ENCODE measurements around the gene MARK3. TPM values are rescaled to one million over a fixed set of nuclear protein-coding genes. Genes with fewer than 3 reads are reported as not detected.
"Not testable (repeated sequence)": the region's sequence is repeated elsewhere in the genome, so short reads cannot be mapped to it uniquely, and the experiment has no call there.

Gene MARK3
- total RNA-seq, 1 experiment from 2014 or later, result 83.9 TPM

DNA sequence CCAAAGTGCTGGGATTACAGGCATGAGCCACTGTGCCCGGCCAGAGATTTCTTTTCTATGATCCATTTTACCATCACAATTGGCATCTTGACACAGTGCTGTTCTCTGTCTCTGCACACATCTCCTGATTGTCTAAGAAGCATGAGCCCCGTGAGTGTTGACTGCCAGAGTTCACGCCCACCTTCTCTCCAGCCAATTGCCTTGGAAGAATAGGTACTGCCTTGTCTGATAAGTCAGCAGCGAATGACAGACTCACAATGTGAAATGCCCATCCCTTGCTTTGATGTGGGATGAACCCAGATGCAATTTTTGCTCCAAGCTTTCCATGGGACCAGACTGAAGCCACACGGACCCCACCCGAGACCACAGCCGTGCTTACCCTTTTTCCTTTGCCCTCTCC lies 31.9 kb upstream of the MARK3 start:
- no peaks in the 10 kb centered on the region for H3K27me3 ChIP-seq
- no peaks in the 10 kb centered on the region for H3K36me3 ChIP-seq
- no peak overlapping the region for H3K27ac ChIP-seq
- no peaks in the 10 kb centered on the region for H3K9me3 ChIP-seq (replicated peaks)
- peaks cover 5% of the 10 kb centered on the region for H3K4me1 ChIP-seq
- no peak for DNase-seq
- no peak overlapping the region for H3K4me3 ChIP-seq

- Histone ChIP-seq H3K36me3 (no peaks in the 10 kb centered on the region), H3K4me3 (no peak overlapping the region), H3K27ac (no peak overlapping the region), H3K4me1 (no peaks in the 10 kb centered on the region), H3K9me3 (replicated peaks) (no peaks in the 10 kb centered on the region), H3K27me3 (no peaks in the 10 kb centered on the region)
- DNase-seq, result no peak
Observed at GRCh38 chr14:103354141-103354540, 31.1 kb upstream of the MARK3 start.

DNA sequence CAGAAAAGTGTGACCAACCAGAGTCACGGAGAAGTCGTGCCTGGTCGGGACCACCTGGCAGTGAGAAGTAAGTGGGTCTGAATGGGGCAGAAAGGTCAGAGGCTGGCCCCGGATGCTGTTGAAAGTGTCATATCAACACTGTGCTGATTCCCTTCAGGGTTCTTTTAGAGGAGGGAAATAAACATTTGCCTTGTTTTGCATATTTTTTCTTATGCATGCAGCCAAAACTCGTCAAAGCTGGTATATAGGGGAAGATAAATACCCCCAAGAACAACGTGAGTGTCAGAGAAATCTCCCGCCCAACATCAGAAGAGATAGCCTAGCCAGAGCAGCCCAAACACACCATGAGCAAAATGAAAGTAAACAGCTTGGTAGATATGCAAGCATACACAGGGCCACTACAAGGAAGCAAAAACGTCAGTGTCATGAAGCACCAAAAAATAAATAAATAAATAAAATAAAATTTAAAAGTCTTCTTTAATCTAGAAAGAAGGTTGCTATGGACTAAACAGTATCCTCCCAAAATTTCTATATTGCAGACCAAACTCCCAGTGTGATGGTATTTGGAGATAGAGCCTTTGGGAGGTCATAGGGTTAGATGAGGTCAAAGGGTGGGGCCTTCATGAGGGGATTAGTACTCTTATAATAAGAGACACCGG lies 29.1 kb upstream of the MARK3 start:
- no peak overlapping the region for H3K27ac ChIP-seq

DNA sequence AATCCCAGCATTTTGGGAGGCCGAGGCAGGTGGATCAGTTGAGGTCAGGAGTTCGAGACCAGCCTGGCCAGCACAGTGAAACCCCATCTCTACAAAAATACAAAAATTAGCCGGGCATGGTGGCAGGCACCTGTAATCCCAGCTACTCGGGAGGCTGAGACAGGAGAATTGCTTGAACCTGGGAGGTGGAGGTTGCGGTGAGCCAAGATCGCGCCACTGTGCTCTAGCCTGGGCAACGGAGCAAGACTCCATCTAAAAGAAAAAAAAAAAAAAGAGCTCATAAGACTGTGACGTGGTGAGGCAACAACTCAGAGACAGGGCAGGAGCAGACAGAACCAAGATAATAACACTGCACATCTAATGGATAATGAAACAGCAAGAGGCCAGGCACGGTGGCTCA lies 27.7 kb upstream of the MARK3 start:
- H3K4me1 ChIP-seq; H3K36me3 ChIP-seq; H3K4me3 ChIP-seq; DNase-seq; H3K27me3 ChIP-seq; H3K9me3 ChIP-seq (replicated peaks); H3K27ac ChIP-seq: not testable (repeated sequence)

More for the DNA sequence above, 29.1 kb upstream of the MARK3 start:
- no peak for DNase-seq
- Histone ChIP-seq H3K9me3 (replicated peaks) (no peaks in the 10 kb centered on the region), H3K4me3 (no peak overlapping the region), H3K27me3 (no peaks in the 10 kb centered on the region), H3K4me1 (no peaks in the 10 kb centered on the region), H3K36me3 (no peaks in the 10 kb centered on the region)

DNA sequence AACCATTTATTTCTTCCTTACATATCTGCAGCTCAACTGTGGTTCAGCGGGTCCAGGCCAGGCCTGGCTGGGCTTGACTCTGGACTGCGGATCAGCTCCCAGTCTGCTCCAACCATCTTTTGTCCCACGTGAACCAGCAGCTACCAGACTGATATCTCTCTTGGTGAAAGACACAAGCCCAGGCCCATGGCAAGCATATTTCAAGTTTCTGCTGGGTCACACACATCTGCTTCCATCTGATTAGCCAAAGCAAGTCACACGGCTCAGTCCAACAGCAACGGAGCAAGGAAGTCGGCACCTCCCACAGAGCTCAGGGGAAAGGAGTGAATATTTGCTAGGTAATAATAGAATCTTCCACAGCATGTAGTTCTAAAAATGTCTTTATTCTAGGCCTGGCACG lies 24.7 kb upstream of the MARK3 start:
- no peak overlapping the region for H3K27ac ChIP-seq
- no peak overlapping the region for H3K4me3 ChIP-seq
- peaks cover 3% of the 10 kb centered on the region for H3K9me3 ChIP-seq (replicated peaks)

DNA sequence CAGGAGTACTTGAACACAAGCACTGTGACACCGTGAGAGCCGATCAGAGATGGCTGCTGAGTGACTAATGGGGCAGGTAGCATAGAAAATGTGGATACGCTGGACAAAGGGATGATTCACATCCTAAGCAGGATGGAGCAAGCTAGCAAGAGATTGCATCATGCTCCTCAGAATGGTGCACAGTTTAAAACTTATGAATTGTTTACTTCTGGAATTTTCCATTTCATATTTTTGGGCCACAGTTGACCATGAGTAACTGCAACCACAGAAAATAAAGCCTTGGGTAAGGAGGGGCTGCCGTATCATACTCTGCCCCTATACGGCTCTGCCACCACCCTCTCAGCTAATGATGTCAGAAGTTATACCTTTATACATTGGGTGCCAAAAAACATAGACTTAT lies 23.3 kb upstream of the MARK3 start:
- no peak for DNase-seq
- H3K9me3 ChIP-seq (replicated peaks), result peaks cover 3% of the 10 kb centered on the region
- H3K27me3 ChIP-seq, result no peaks in the 10 kb centered on the region
- H3K4me1 ChIP-seq, result no peaks in the 10 kb centered on the region
- no peaks in the 10 kb centered on the region for H3K36me3 ChIP-seq
- H3K27ac ChIP-seq, result no peak overlapping the region
- no peak overlapping the region for H3K4me3 ChIP-seq

More for the DNA sequence above, 24.7 kb upstream of the MARK3 start:
- DNase-seq, result no peak
- Histone ChIP-seq H3K36me3 (no peaks in the 10 kb centered on the region), H3K4me1 (no peaks in the 10 kb centered on the region), H3K27me3 (no peaks in the 10 kb centered on the region)

DNA sequence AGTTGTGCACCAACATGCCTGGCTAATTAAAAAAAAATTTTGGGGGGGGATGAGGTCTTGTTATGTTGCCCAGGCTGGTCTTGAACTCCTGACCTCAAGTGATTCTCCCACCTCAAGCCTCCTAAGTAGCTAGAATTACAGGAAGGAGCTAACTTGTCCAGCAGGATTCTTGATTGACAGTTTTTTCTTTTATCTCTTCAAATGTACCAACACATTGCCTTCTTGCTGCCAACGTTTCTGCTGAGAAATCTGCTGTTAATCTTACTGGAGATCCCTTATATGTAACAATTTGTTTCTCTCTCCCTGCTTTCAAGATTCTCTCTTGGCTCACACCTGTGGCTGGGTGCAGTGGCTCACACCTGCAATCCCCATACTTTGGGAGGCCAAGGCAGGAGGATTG lies 22.4 kb upstream of the MARK3 start:
- Histone ChIP-seq H3K27ac (no peak overlapping the region), H3K9me3 (replicated peaks) (peaks cover 3% of the 10 kb centered on the region), H3K36me3 (no peaks in the 10 kb centered on the region), H3K4me1 (no peaks in the 10 kb centered on the region), H3K4me3 (no peak overlapping the region), H3K27me3 (no peaks in the 10 kb centered on the region)
- DNase-seq, result peak in 1 of 2 experiments; percentile 13

- Histone ChIP-seq H3K4me1 (no peaks in the 10 kb centered on the region), H3K4me3 (no peak overlapping the region), H3K27ac (no peak overlapping the region), H3K9me3 (replicated peaks) (peaks cover 3% of the 10 kb centered on the region), H3K27me3 (no peaks in the 10 kb centered on the region), H3K36me3 (no peaks in the 10 kb centered on the region)
- DNase-seq, result no peak
Observed at GRCh38 chr14:103366741-103367140, 18.5 kb upstream of the MARK3 start.

DNA sequence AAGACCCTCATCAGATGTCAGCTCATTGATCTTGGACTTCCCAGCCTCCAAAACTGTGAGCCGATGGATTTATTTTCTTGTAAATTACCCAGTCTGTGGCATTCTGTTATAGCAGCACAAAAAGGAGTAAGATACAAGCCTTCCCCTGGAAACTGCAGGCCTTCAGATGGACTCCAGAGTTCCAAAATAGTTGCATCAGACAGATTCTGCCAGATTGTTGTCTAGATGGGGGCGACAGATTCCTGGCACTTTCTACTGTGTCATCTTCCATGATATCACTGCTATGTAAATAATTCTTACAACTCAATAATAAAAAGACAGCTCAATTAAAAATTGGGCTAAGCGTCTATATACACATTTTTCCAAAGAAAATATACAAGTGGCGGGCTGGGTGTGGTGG lies 17.2 kb upstream of the MARK3 start:
- no peaks in the 10 kb centered on the region for H3K27me3 ChIP-seq
- H3K4me3 ChIP-seq, result no peak overlapping the region
- H3K36me3 ChIP-seq, result no peaks in the 10 kb centered on the region
- peaks cover 3% of the 10 kb centered on the region; the same call in 1 of the 2 replicates for H3K9me3 ChIP-seq (replicated peaks)
- no peak for DNase-seq
- no peaks in the 10 kb centered on the region for H3K4me1 ChIP-seq
- no peak overlapping the region for H3K27ac ChIP-seq

- Histone ChIP-seq H3K27ac (no peak overlapping the region), H3K27me3 (no peaks in the 10 kb centered on the region), H3K9me3 (replicated peaks) (no peaks in the 10 kb centered on the region), H3K36me3 (no peaks in the 10 kb centered on the region), H3K4me1 (no peaks in the 10 kb centered on the region), H3K4me3 (no peak overlapping the region)
- no peak for DNase-seq
Observed at GRCh38 chr14:103370087-103370486, 15.1 kb upstream of the MARK3 start.

- DNase-seq, result no peak
- Histone ChIP-seq H3K27me3 (no peaks in the 10 kb centered on the region), H3K36me3 (no peaks in the 10 kb centered on the region), H3K4me1 (no peaks in the 10 kb centered on the region), H3K4me3 (no peak overlapping the region), H3K27ac (no peak overlapping the region), H3K9me3 (replicated peaks) (no peaks in the 10 kb centered on the region)
Observed at GRCh38 chr14:103372017-103372416, 13.2 kb upstream of the MARK3 start.

- Histone ChIP-seq H3K4me1 (no peaks in the 10 kb centered on the region), H3K27ac (no peak overlapping the region), H3K4me3 (no peak overlapping the region), H3K36me3 (no peaks in the 10 kb centered on the region), H3K27me3 (no peaks in the 10 kb centered on the region), H3K9me3 (replicated peaks) (no peaks in the 10 kb centered on the region)
- DNase-seq, result peak; percentile 51 to 53
Observed at GRCh38 chr14:103372552-103373304, 12.5 kb upstream of the MARK3 start.

GRCh38 chr14:103374121-103374520 lies 11.1 kb upstream of the MARK3 start:
- Histone ChIP-seq H3K27ac (no peak overlapping the region), H3K4me1 (no peaks in the 10 kb centered on the region), H3K36me3 (no peaks in the 10 kb centered on the region), H3K4me3 (no peak overlapping the region), H3K9me3 (replicated peaks) (no peaks in the 10 kb centered on the region), H3K27me3 (no peaks in the 10 kb centered on the region)
- DNase-seq, result no peak

DNA sequence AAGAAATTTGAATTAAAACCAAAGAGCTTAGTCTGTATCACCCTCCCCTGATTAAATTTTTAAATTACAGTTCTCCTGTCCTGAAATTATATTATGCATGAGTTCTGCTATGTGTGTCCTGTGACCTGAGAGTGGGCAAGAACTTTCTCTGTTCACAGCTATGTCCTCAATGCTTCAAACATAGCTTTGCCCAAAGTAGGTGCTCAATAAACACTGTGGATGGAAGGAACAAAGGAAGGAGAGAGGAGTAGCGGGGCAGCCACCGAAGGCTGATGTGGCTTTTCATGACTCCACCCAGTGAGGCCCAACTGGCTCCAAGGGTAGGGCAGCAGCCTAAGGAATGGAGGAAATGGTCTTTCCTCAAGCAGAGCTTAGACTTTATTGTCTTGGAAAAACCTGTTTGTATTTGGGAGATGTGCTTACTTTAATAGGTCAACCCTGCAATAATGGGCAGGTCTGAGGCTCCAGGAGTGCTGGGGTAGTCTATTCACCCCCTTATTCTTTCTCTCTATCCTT lies 7.6 kb upstream of the MARK3 start:
- H3K27ac ChIP-seq, result no peak overlapping the region
- H3K36me3 ChIP-seq, result no peaks in the 10 kb centered on the region
- no peak for DNase-seq
- no peaks in the 10 kb centered on the region for H3K27me3 ChIP-seq
- H3K4me1 ChIP-seq, result no peaks in the 10 kb centered on the region
- no peak overlapping the region for H3K4me3 ChIP-seq
- peaks cover 5% of the 10 kb centered on the region for H3K9me3 ChIP-seq (replicated peaks)

- H3K9me3 ChIP-seq (replicated peaks), result peaks cover 5% of the 10 kb centered on the region
- H3K4me3 ChIP-seq, result no peak overlapping the region
- DNase-seq, result no peak
- no peaks in the 10 kb centered on the region for H3K4me1 ChIP-seq
- H3K27me3 ChIP-seq, result no peaks in the 10 kb centered on the region
- H3K36me3 ChIP-seq, result no peaks in the 10 kb centered on the region
- H3K27ac ChIP-seq, result no peak overlapping the region
Observed at GRCh38 chr14:103378038-103378854, 7.0 kb upstream of the MARK3 start.
